ENCODE results near the gene ZNF423.

The ZNF423 gene

DNA sequence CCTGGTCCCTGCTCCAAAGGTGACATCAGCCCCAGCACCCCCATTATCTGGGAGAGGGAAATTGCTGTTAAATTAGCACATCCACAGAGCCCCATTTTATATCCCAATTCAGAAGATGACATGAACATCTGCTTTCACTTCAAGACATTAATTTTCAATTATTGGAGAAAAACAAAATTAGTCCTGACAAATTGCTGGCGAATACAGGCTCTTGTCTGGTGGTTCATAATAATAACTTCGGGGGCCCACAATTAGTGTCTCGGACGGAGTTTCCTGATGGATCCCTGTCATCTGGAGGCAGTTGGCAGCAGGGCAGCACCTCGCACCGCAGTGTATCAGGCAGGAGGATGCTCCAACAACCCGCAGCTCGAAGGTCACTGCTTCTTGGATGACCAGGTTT lies 7.4 kb downstream of the ZNF423 start:
- DNase-seq (ENCODE audit: low spot score) = no peak

DNA sequence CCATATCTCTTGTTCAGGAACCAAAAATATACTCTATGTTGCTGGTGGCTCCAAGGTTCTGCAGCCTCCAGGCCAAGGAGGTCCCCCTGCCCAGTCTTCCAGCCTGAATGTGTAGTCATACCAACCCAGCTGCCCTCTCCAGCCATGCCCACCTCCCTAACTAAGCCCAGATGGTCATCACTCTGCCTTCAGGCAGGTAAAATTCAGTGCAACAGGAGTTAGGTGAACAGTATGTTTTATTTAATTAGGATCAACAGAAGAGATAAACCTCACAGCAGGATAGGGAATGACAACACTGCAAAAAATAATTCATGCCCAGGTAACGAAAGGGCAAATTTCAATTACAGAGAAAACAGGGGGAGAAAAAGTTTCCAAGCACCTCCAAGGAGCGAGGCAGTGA lies 9.1 kb downstream of the ZNF423 start:
- no peak for DNase-seq (ENCODE audit: low spot score)

DNA sequence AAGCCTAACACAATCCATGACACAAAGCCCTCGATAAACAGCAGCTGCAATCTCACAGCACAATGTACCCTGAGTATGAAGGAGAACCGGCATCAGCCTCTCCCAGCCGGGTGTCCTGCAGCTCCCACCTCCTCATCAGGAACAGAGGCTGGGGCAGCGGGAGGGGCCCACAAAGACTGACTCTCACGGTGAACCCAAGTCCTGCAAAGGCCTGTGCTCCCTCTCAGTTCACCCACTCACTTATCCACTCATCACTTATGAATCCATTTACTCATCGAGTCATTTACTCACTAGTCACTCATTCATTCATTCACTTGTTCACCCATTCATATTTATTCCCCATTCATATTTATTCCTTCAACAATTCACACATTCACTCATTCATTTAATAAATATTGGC lies 11.6 kb downstream of the ZNF423 start:
- no peak for DNase-seq (ENCODE audit: low spot score)

DNA sequence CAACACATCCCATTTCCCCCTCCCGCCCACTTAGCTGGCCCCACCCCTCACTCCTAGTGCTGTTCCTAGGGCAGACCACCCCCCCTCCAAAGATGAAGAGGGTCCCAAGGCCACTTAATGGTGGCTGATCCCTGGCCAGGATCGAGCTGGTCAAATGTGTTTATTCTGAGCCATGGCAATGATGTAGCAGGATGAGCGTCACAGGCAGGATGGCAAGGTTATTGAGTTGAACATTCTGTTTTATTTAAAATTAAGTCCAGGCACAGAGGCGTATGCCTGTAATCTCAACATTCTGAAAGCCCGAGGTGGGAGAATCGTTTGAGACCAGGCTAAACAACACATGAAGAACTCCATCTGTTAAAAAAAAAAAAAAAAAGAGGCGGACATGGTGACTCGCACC lies 12.2 kb downstream of the ZNF423 start:
- DNase-seq (ENCODE audit: low spot score) = no peak

DNA sequence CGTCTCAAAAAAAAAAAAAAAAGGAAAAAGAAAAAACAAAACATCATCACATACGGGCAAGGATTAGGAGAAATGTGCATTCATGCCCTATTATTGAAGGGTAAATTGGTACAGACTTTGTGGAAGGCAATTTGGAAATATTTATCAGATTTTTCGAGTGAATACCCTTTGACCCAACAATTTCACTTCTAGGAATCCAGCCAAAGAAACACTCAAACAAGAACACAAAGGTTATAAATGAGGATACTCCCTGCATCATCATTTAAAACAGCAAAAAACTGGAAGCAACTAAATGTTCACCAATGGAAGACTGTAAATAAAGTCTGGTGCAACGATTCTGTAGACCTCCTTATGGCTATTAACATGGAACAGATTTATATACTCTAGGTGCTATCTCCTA lies 12.9 kb downstream of the ZNF423 start:
- DNase-seq (ENCODE audit: low spot score) = no peak

DNA sequence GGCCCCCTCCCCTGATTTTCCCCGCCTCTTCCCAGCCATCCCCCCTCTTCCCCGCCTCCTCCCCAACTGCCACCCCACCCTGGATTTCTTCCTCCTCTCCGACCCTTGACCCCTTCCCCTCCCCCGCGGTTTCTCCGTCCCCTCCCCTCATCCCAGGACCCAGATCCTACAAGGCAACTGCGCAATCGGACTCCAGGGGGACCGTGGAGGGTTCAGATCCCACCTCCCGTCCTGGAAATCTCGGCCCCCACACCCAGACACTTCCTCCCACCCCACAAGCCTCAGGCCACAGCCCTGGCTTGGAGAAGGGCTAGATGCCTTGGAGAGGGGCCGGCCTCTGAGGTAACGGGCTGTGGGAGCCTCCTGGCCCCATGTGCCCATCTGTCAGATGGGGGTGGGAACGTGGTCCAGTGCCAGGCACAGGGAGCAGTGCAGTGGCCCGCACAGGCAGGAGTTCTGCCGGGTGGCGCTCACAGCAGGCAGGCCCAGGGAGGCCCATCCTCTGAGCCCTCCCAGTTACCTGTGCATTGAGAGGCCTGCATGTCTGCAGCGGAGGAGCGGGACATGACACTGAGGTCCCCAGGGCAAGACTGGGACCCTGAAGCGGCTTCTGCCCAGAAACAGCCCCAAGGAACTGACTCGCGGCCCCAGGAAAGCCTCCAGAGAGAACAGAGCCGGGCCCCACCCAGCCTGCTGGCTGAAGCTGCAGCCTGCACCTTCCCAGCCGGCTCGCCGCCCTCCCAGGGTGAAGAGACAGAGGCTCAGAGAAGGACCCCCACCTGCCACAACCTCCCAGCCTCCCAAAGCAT lies 16.7 kb downstream of the ZNF423 start:
- no peak for DNase-seq (ENCODE audit: low spot score)

DNA sequence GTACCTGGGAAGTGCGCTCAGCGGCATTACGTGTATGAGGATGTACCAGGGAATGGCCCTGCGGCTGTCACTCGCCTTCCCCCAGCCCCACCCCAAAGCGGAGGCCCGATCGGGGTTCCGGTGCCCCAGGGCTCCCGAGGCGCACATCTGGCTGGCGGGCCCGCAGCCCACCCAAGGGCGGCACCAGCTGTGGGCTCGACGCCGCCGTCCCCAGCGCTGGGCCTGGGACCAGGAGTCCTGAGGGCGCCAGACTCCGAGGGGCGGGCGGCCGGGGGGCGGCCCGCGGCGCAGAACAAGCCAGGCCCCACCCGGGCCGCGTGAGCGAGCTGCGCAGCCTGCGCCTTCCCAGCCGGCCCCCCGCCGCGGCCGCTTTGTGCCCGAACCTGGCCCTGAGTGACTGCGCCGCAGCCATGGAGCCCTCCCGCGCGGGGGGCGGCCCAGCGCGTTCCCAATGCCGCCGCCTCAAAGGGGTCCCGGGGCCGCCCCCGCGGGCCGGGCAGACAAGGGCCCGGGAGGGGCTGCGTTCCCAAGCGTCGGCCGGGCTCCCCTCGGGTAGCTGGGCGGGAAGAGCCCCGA lies 17.4 kb downstream of the ZNF423 start:
- no peak for DNase-seq (ENCODE audit: low spot score)

GRCh38 chr16:49837688-49838410 lies 18.1 kb downstream of the ZNF423 start:
- no peak for DNase-seq (ENCODE audit: low spot score)

DNA sequence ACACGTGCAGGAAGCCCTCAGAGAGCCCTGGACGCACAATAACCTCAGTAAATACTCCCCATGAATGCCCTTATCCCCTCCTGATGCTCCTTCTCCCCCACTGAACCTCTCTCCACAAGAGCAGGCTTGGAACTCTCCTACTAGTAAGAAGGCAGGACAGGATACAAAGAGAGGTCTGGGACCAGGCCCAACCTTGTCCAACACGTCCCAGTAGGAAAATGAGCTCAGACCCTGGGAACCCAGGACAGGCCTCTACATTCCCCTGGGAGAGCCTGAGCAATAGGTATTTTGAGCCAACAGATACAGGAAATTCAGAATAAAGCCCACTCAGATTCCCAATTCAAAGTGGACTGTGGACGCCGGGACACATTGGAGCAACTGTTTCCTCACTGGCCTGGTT lies 19.2 kb downstream of the ZNF423 start:
- no peak for DNase-seq (ENCODE audit: low spot score)

DNA sequence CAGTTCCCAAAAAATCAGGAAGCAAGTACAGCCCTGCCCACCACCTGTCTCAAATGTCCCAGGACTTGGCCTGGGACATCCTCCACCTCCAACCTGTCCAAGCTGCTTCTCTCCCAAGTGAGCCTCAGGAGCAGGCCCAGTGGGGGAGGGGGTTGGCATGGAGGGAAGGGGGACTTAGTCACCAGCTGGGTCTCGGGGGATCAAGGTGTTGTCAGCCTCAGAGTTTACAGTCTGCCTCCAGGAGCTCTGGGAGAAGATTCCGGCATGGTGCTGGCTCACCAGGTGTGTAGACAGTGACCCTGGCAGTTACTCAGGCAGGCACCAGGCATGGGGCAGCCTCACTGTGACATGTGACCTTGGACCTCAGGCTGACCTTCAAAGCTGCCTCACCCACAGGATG lies 19.7 kb downstream of the ZNF423 start:
- DNase-seq (ENCODE audit: low spot score) = no peak

GRCh38 chr16:49835161-49835777 lies 20.6 kb downstream of the ZNF423 start:
- DNase-seq (ENCODE audit: low spot score) = no peak

DNA sequence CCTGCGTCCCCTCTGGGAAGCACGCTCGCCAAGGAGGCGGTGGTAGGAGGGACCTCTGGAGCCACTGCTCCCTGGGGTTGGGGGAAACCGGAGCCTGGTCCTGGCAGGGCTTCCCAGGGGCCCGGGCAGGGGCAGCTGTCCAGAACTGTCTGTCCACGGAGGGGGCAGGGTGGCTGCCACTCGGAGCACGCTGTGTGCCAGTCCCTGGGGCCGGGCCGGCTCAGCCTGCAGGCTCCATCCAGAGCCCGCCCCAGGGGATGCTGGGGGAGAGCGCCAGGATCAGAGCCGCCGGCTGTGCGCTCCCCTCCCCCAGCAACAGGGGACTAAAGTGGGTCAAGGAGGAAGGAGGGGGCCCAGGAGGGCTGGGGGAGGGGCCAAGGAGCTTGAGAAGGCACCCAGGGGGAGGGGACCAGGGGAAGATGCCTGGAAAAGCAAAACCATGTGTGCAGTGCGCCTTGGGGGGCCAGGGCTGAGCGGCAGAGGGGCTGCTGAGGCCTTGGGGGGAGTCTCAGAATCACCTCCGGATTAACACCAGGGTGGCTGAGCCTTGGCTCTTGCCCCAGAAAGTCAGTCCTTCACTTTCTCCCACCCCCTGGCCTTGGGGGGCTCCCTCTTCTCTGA lies 21.3 kb downstream of the ZNF423 start:
- no peak for DNase-seq (ENCODE audit: low spot score)

- DNase-seq (ENCODE audit: low spot score) = no peak
These were observed 21.9 kb downstream of the ZNF423 start for GRCh38 chr16:49833796-49834530.

DNA sequence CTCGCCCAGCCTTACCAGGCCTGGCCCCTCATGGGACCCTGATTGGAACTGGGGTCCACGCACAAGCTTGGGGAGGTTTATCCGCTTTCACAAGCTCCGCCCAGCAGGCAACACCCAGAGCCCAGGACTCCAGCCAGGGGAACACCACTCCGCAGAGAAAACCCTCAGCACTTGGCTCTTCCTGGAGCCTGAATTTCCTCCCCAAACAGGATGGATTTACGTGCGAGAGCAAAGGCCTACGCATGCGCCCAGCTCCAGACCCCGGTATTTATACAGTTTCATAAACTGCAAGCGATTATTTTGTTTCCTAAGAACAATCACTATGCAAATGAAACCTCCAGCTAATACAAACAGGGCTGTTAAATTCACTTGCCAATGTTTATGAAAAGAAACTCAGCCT lies 22.8 kb downstream of the ZNF423 start:
- no peak for DNase-seq (ENCODE audit: low spot score)

GRCh38 chr16:49832177-49832576 lies 23.7 kb downstream of the ZNF423 start:
- no peak for DNase-seq (ENCODE audit: low spot score)

GRCh38 chr16:49830873-49831272 lies 25.0 kb downstream of the ZNF423 start:
- no peak for DNase-seq (ENCODE audit: low spot score)

GRCh38 chr16:49828533-49829267 lies 27.2 kb downstream of the ZNF423 start:
- no peak for DNase-seq (ENCODE audit: low spot score)

DNA sequence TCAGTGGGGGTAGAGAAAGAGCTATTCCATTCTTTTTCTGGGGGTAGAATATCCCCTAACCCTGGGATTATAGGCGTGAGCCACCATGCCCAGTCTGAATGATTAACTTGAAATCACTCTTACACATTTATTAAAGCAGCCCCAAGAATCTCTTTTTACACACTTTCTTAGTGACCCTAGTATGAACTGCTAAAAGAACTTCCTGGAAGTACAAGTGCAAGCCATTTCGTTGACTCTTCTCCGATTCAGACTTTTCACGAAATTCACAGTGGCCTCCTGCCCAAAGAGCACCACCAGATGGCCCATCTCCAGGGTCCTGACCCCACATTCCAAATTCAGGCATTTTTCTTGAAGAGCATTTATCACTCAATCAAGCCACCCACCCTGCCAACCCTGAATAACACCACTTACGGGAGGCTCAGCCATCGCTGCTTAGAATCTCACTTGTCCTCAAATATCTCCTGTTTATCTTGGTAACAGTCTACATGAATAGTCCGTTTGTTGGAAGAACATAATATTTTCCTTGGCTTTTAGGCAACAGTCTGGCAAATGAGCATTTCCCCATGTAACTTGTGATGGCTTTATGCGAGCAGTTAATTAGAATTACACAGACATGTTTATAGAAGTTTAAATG lies 28.0 kb downstream of the ZNF423 start:
- no peak for DNase-seq (ENCODE audit: low spot score)

DNA sequence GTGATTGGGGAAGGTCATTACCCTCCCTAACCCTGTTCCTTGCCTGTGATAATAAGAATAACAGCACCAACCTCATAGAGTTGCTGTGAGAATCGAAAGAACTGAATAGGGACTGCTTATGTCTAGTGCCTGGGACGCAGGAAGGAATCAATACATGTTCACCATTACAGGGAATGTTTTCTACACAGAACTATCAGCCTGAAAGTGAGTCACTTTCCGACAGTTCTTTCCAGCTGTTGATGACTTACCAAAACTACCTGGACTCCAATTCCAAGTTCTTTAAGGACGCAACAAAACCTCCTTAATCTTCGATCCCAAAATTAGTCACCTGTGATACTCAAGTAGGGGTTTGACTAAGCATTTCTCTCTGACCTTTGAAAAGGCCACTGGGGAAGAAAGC lies 29.4 kb downstream of the ZNF423 start:
- DNase-seq (ENCODE audit: low spot score) = no peak

- DNase-seq (ENCODE audit: low spot score) = no peak
These were observed 30.9 kb downstream of the ZNF423 start for GRCh38 chr16:49825041-49825440.

- no peak for DNase-seq (ENCODE audit: low spot score)
These were observed 31.3 kb downstream of the ZNF423 start for GRCh38 chr16:49824593-49824992.

All from SW480 (cell line).